Muscle layer of colon (tissue), 2 donors: ENCODE results near the gene C4BPB.

Source experiments
- H3K27ac ChIP-seq: one replicate; pipeline ENCODE4 v1.7.0; 2013; ENCODE audit warnings: low read depth, mild to moderate bottlenecking, low read length, moderate library complexity
- H3K27me3 ChIP-seq, 2 donors: one replicate each; pipeline ENCODE4 v1.7.0; 2013; ENCODE audit warnings: low read length in 2 of 2, mild to moderate bottlenecking in 2 of 2; ENCODE audit not compliant: insufficient read depth in 2 of 2, control insufficient read depth in 1 of 2
- H3K36me3 ChIP-seq: one replicate; pipeline ENCODE4 v1.7.0; 2013; ENCODE audit warnings: mild to moderate bottlenecking, low read length; ENCODE audit not compliant: insufficient read depth
- H3K4me1 ChIP-seq: one replicate; pipeline ENCODE4 v1.7.0; 2013; ENCODE audit warnings: mild to moderate bottlenecking, low read length; ENCODE audit not compliant: insufficient read depth
- H3K4me3 ChIP-seq, 2 donors: one replicate each; pipeline ENCODE4 v1.7.0; 2013; ENCODE audit warnings: low read length in 2 of 2, low read depth in 1 of 2, mild to moderate bottlenecking in 1 of 2, moderate library complexity in 1 of 2
- H3K9ac ChIP-seq: one replicate; pipeline ENCODE4 v1.7.0; 2013; ENCODE audit warnings: low read length
- H3K9me3 ChIP-seq: one replicate; pipeline ENCODE4 v1.7.0; 2013; ENCODE audit warnings: mild to moderate bottlenecking, low read length
- donor health status: abdominal sarcoma.
- donor health status: Adenocarcinoma of cecum.

Gene C4BPB

GRCh38 chr1:207050480-207051190 lies 38.0 kb upstream of the C4BPB start:
- Histone ChIP-seq H3K9ac (peak overlapping the region; percentile 91), H3K27ac (peak overlapping the region; percentile 87), H3K36me3 (peaks cover 18% of the 10 kb centered on the region), H3K27me3 (no peaks in the 10 kb centered on the region), H3K4me3 (peak overlapping the region; percentile 60 to 96), H3K4me1 (peaks cover 42% of the 10 kb centered on the region), H3K9me3 (no peaks in the 10 kb centered on the region)

GRCh38 chr1:207051191-207051943 lies 37.3 kb upstream of the C4BPB start, which contains the start of gene YOD1:
Gene YOD1, minus strand, starts transcription at chr1:207051208. Its CDS starts 178 bp downstream, at chr1:207051030.
- H3K9me3 ChIP-seq, result no peaks in the 10 kb centered on the region
- peaks cover 35% of the 10 kb centered on the region for H3K4me1 ChIP-seq
- peak within 1 kb of the TSS; percentile 60 to 96 for H3K4me3 ChIP-seq

GRCh38 chr1:207052911-207053769 lies 35.5 kb upstream of the C4BPB start, which contains the start of gene PFKFB2:
Gene PFKFB2, plus strand, starts transcription at chr1:207053275. Its CDS starts 1,443 bp downstream, at chr1:207054718.
- no peaks in the 10 kb centered on the region for H3K27me3 ChIP-seq
- H3K4me3 ChIP-seq, result peak within 1 kb of the TSS; percentile 67 to 76
- H3K9me3 ChIP-seq, result no peaks in the 10 kb centered on the region
- peak within 1 kb of the TSS; percentile 88 for H3K27ac ChIP-seq
- H3K4me1 ChIP-seq, result peaks cover 19% of the 10 kb centered on the region
- H3K9ac ChIP-seq, result peak within 1 kb of the TSS; percentile 63
- peaks cover 14% of the 10 kb centered on the region for H3K36me3 ChIP-seq

More at GRCh38 chr1:207051191-207051943, 37.3 kb upstream of the C4BPB start, which contains the start of gene YOD1:
- H3K27ac ChIP-seq, result peak within 1 kb of the TSS; percentile 87
- peaks cover 18% of the 10 kb centered on the region for H3K36me3 ChIP-seq
- H3K27me3 ChIP-seq, result no peaks in the 10 kb centered on the region
- peak within 1 kb of the TSS; percentile 91 for H3K9ac ChIP-seq

GRCh38 chr1:207054491-207054890 lies 34.2 kb upstream of the C4BPB start:
- H3K9ac ChIP-seq, result no peak overlapping the region
- H3K36me3 ChIP-seq, result peaks cover under 1% of the 10 kb centered on the region
- peaks cover 14% of the 10 kb centered on the region for H3K4me1 ChIP-seq
- H3K9me3 ChIP-seq, result no peaks in the 10 kb centered on the region
- no peaks in the 10 kb centered on the region for H3K27me3 ChIP-seq
- H3K4me3 ChIP-seq, result no peak overlapping the region
- H3K27ac ChIP-seq, result no peak overlapping the region

- Histone ChIP-seq H3K9ac (no peak overlapping the region), H3K27me3 (no peaks in the 10 kb centered on the region), H3K9me3 (no peaks in the 10 kb centered on the region), H3K4me3 (no peak overlapping the region), H3K36me3 (peaks cover 5% of the 10 kb centered on the region), H3K27ac (no peak overlapping the region), H3K4me1 (peaks cover 10% of the 10 kb centered on the region)
Observed at GRCh38 chr1:207055386-207056001, 33.2 kb upstream of the C4BPB start.

- Histone ChIP-seq H3K4me3 (no peak overlapping the region), H3K36me3 (peaks cover 7% of the 10 kb centered on the region), H3K27ac (no peak overlapping the region), H3K9ac (no peak overlapping the region), H3K27me3 (no peaks in the 10 kb centered on the region), H3K4me1 (peaks cover 4% of the 10 kb centered on the region), H3K9me3 (no peaks in the 10 kb centered on the region)
Observed at GRCh38 chr1:207056673-207057072, 32.0 kb upstream of the C4BPB start.

GRCh38 chr1:207058252-207058651 lies 30.4 kb upstream of the C4BPB start:
- no peaks in the 10 kb centered on the region for H3K27me3 ChIP-seq
- no peaks in the 10 kb centered on the region for H3K9me3 ChIP-seq
- peaks cover 21% of the 10 kb centered on the region for H3K36me3 ChIP-seq
- no peak overlapping the region for H3K9ac ChIP-seq
- no peaks in the 10 kb centered on the region for H3K4me1 ChIP-seq
- no peak overlapping the region for H3K4me3 ChIP-seq
- no peak overlapping the region for H3K27ac ChIP-seq

- Histone ChIP-seq H3K9me3 (no peaks in the 10 kb centered on the region), H3K27ac (no peak overlapping the region), H3K4me3 (no peak overlapping the region), H3K27me3 (no peaks in the 10 kb centered on the region), H3K4me1 (no peaks in the 10 kb centered on the region), H3K36me3 (peaks cover 30% of the 10 kb centered on the region), H3K9ac (no peak overlapping the region)
Observed at GRCh38 chr1:207058878-207059867, 29.5 kb upstream of the C4BPB start.

- Histone ChIP-seq H3K9me3 (no peaks in the 10 kb centered on the region), H3K4me3 (no peak overlapping the region), H3K27me3 (no peaks in the 10 kb centered on the region), H3K9ac (no peak overlapping the region), H3K36me3 (peaks cover 32% of the 10 kb centered on the region), H3K4me1 (no peaks in the 10 kb centered on the region), H3K27ac (no peak overlapping the region)
Observed at GRCh38 chr1:207059881-207060280, 28.8 kb upstream of the C4BPB start.

- Histone ChIP-seq H3K36me3 (peaks cover 32% of the 10 kb centered on the region), H3K9ac (no peak overlapping the region)
Observed at GRCh38 chr1:207060596-207060995, 28.1 kb upstream of the C4BPB start.

More at GRCh38 chr1:207060596-207060995, 28.1 kb upstream of the C4BPB start:
- H3K4me3 ChIP-seq, result no peak overlapping the region
- H3K4me1 ChIP-seq, result no peaks in the 10 kb centered on the region
- no peak overlapping the region for H3K27ac ChIP-seq
- no peaks in the 10 kb centered on the region for H3K9me3 ChIP-seq
- no peaks in the 10 kb centered on the region for H3K27me3 ChIP-seq
